Smooth muscle cell (in vitro differentiated cells): ENCODE measurements around the gene HIBADH. TPM values are rescaled to one million over a fixed set of nuclear protein-coding genes. Genes with fewer than 3 reads are reported as not detected.

Source experiments
- DNase-seq: peaks from one replicate; lab custom pipeline; 2025; ENCODE audit not compliant: unreplicated experiment; lab: John Stamatoyannopoulos, UW
- H2AFZ ChIP-seq: fragments of 200-600 bp; sonication (generic); 2 replicates; pipeline ENCODE4 v1.6.0; 2016; ENCODE audit warnings: antibody characterized with exemption, low read depth, mild to moderate bottlenecking
- H3F3A ChIP-seq: fragments of 200-600 bp; sonication (generic); 2 replicates; pipeline ENCODE4 v1.6.0; 2017; ENCODE audit warnings: antibody characterized with exemption, low read depth
- H3K27ac ChIP-seq: fragments of 200-600 bp; sonication (generic); 2 replicates; pipeline ENCODE4 v1.5.1; 2016; ENCODE audit warnings: low read depth, mild to moderate bottlenecking
- H3K27me3 ChIP-seq: fragments of 200-600 bp; sonication (generic); 2 replicates; pipeline ENCODE4 v1.6.1; 2016; ENCODE audit warnings: low read depth, mild to moderate bottlenecking
- H3K36me3 ChIP-seq: fragments of 200-600 bp; sonication (generic); 2 replicates; pipeline ENCODE4 v1.5.1; 2016; ENCODE audit warnings: low read depth
- H3K4me1 ChIP-seq: fragments of 200-600 bp; sonication (generic); 2 replicates; pipeline ENCODE4 v1.5.1; 2016; ENCODE audit warnings: low read depth
- H3K4me2 ChIP-seq: fragments of 200-600 bp; sonication (generic); 2 replicates; pipeline ENCODE4 v1.6.0; 2016; ENCODE audit warnings: mild to moderate bottlenecking
- H3K4me3 ChIP-seq: fragments of 200-600 bp; sonication (generic); 2 replicates; pipeline ENCODE4 v1.5.1; 2016; ENCODE audit warnings: mild to moderate bottlenecking
- H3K79me2 ChIP-seq: fragments of 200-600 bp; sonication (generic); 2 replicates; pipeline ENCODE4 v1.6.0; 2016; ENCODE audit warnings: low read depth, mild to moderate bottlenecking
- H3K9ac ChIP-seq: fragments of 200-600 bp; sonication (generic); 2 replicates; pipeline ENCODE4 v1.6.0; 2016; ENCODE audit warnings: low read depth
- H3K9me3 ChIP-seq: fragments of 200-600 bp; sonication (generic); replicated peaks from 2 replicates; pipeline ENCODE4 v1.5.1; 2016; ENCODE audit warnings: low read depth
- H4K20me1 ChIP-seq: fragments of 200-600 bp; sonication (generic); 2 replicates; pipeline ENCODE4 v1.6.0; 2016; ENCODE audit warnings: low read depth
- CTCF ChIP-seq: fragments of 200-600 bp; sonication (generic); IDR thresholded peaks from 2 replicates; pipeline ENCODE4 v1.5.1; 2017; ENCODE audit warnings: borderline replicate concordance, mild to moderate bottlenecking, antibody characterized with exemption; ENCODE audit not compliant: insufficient read depth, poor library complexity, severe bottlenecking
- WGBS: methylation state at CpG from one replicate; pipeline ENCODE4 v1.1.7; 2016; ENCODE audit warnings: low lambda C conversion rate; 5-methylcytosine and 5-hydroxymethylcytosine counted together
- polyA plus RNA-seq: library from polyadenylated mRNA; unstranded; fragments of >200 nt; fragmentation: Nextera tagmentation; extraction: Ambion mirVana; gene quantifications from 2 replicates; pipeline ENCODE4 v1.2.1, GENCODE V29; 2016
- total RNA-seq: library from RNA; depleted of rRNA; stranded (reverse); fragments of >200 nt; gene quantifications from 2 replicates; pipeline ENCODE4 v1.2.3, GENCODE V29; 2014

HIBADH gene
- total and polyA plus RNA-seq, 2 experiments from 2014 or later: 16.1 to 24.4 TPM

- Histone ChIP-seq H3K4me1 (peaks cover 8% of the 10 kb centered on the region), H3K27ac (no peak overlapping the region), H3K9me3 (no peaks in the 10 kb centered on the region), H3K79me2 (no peaks in the 10 kb centered on the region), H3K4me2 (no peak overlapping the region), H3K36me3 (no peaks in the 10 kb centered on the region), H4K20me1 (no peaks in the 10 kb centered on the region), H3K9ac (no peak overlapping the region), H3K4me3 (no peak overlapping the region), H3K27me3 (no peaks in the 10 kb centered on the region), H2AFZ (no peak overlapping the region), H3F3A (no peaks in the 10 kb centered on the region)
- no peak for TF ChIP-seq CTCF
- no peak for DNase-seq
Measured at GRCh38 chr7:27523321-27523720, 139.4 kb downstream of the HIBADH start.

- H3K79me2 ChIP-seq: no peaks in the 10 kb centered on the region
- 89% methylated on average over 2 of the region's 2 CpGs for WGBS
Measured at GRCh38 chr7:27522566-27522965, 140.1 kb downstream of the HIBADH start.

GRCh38 chr7:27520815-27521790 is 141.6 kb downstream of the HIBADH start:
- no peaks in the 10 kb centered on the region for H3K9me3 ChIP-seq
- DNase-seq: no peak
- 79% methylated on average over 17 of the region's 17 CpGs for WGBS

More at GRCh38 chr7:27522566-27522965, 140.1 kb downstream of the HIBADH start:
- Histone ChIP-seq H3K27ac (no peak overlapping the region), H3K27me3 (no peaks in the 10 kb centered on the region), H3K9ac (no peak overlapping the region), H2AFZ (no peak overlapping the region), H3K36me3 (no peaks in the 10 kb centered on the region), H4K20me1 (no peaks in the 10 kb centered on the region), H3K4me1 (peaks cover 8% of the 10 kb centered on the region), H3K4me2 (no peak overlapping the region), H3F3A (no peaks in the 10 kb centered on the region), H3K9me3 (no peaks in the 10 kb centered on the region), H3K4me3 (no peak overlapping the region)
- TF ChIP-seq CTCF: no peak
- no peak for DNase-seq

More at GRCh38 chr7:27520815-27521790, 141.6 kb downstream of the HIBADH start:
- Histone ChIP-seq H3F3A (no peaks in the 10 kb centered on the region), H3K27me3 (no peaks in the 10 kb centered on the region), H3K79me2 (no peaks in the 10 kb centered on the region), H3K4me2 (no peak overlapping the region), H4K20me1 (no peaks in the 10 kb centered on the region), H3K9ac (no peak overlapping the region), H3K27ac (no peak overlapping the region), H3K36me3 (no peaks in the 10 kb centered on the region), H2AFZ (no peak overlapping the region), H3K4me3 (no peak overlapping the region), H3K4me1 (peaks cover 3% of the 10 kb centered on the region)
- no peak for TF ChIP-seq CTCF
